Fibroblast of villous mesenchyme (primary cell): ENCODE data around the gene RHD. TPM values are rescaled to one million over a fixed set of nuclear protein-coding genes. Genes with fewer than 3 reads are reported as not detected.
"Not testable (repeated sequence)": the region's sequence is repeated elsewhere in the genome, so short reads cannot be mapped to it uniquely, and the experiment has no call there.

Experiments
- DNase-seq: peaks from one replicate; pipeline ENCODE4 v3.0.0-alpha.2; 2010; ENCODE audit warnings: low read depth
- H3K4me3 ChIP-seq: 2 replicates; pipeline ENCODE4 v1.5.1; 2011; ENCODE audit warnings: low read depth, mild to moderate bottlenecking, low read length
- CTCF ChIP-seq: IDR thresholded peaks from 2 replicates; pipeline ENCODE4 v1.5.1; 2012; ENCODE audit warnings: low read depth, mild to moderate bottlenecking, low read length; ENCODE audit not compliant: insufficient read depth
- total RNA-seq: library from RNA; depleted of rRNA; stranded (reverse); fragments of >200 nt; gene quantifications from 2 replicates; pipeline ENCODE4 v1.2.3, GENCODE V29; 2012

Gene RHD
- not detected in 2 replicates for total RNA-seq

- DNase-seq, H3K4me3 ChIP-seq: not testable (repeated sequence)
Measured at GRCh38 chr1:25272238-25272637, at the start of gene RHD. Gene RHD (plus strand): TSS chr1:25272509. CDS start chr1:25272548, 39 bp downstream.

GRCh38 chr1:25222606-25223005 is 49.7 kb upstream of the RHD start:
- no peak for TF ChIP-seq CTCF
- no peak for DNase-seq
- no peak overlapping the region for H3K4me3 ChIP-seq

GRCh38 chr1:25223471-25223870 is 48.8 kb upstream of the RHD start:
- TF ChIP-seq CTCF = no peak
- DNase-seq = peak; percentile 32
- H3K4me3 ChIP-seq = no peak overlapping the region

- DNase-seq = peak; percentile 93
- TF ChIP-seq CTCF = no peak
- peak within 1 kb of the TSS; percentile 98 for H3K4me3 ChIP-seq
Measured at GRCh38 chr1:25232027-25232865, 40.1 kb upstream of the RHD start, which contains the start of gene SYF2. Gene SYF2 (minus strand): TSS chr1:25232502. CDS start chr1:25232467, 35 bp downstream.

- peak overlapping the region; percentile 98 for H3K4me3 ChIP-seq
- DNase-seq = peak; percentile 92
- TF ChIP-seq CTCF = no peak
Measured at GRCh38 chr1:25232866-25233784, 39.2 kb upstream of the RHD start.

GRCh38 chr1:25235411-25235810 is 36.9 kb upstream of the RHD start:
- H3K4me3 ChIP-seq, DNase-seq: not testable (repeated sequence)

GRCh38 chr1:25236261-25236660 is 36.0 kb upstream of the RHD start:
- not testable (repeated sequence) for DNase-seq, H3K4me3 ChIP-seq

- no peak for DNase-seq
- TF ChIP-seq CTCF = no peak
- no peak overlapping the region for H3K4me3 ChIP-seq
Measured at GRCh38 chr1:25238046-25238445, 34.3 kb upstream of the RHD start.
